IMR-90 (cell line): ENCODE data around the gene C1orf56. TPM values are rescaled to one million over a fixed set of nuclear protein-coding genes. Genes with fewer than 3 reads are reported as not detected.
A peak's percentile ranks its signal among the peaks of the same experiment; 100 is the strongest.

Experiments
- ATAC-seq: fragments of 200-7000 bp; cut with Tn5 transposase; 2 replicates; pipeline ENCODE4 v1.9.1; 2020; ENCODE audit warnings: low read depth, mild to moderate bottlenecking, moderate library complexity
- BruUV-seq: library from RNA; stranded (reverse); fragments of 400-500 nt; replicated peaks from 2 replicates; lab custom pipeline; 2021; lab: Mats Ljungman, UMichigan
- CTCF ChIA-PET: fragments of 300-600 bp; formaldehyde crosslinking; extraction: SDS; loops from one replicate; lab custom pipeline; 2021; ENCODE audit warnings: antibody characterized with exemption; lab: Yijun Ruan, JAX
- POLR2A ChIA-PET: fragments of 300-600 bp; sonication (Branson Sonifier 250); formaldehyde crosslinking; loops from one replicate; lab custom pipeline; 2022; ENCODE audit warnings: antibody characterized with exemption; ENCODE audit not compliant: unreplicated experiment; lab: Charles Lee
- DNase-seq: peaks from one replicate; pipeline ENCODE4 v3.0.0; 2013
- H2AFZ ChIP-seq: replicated peaks from 2 replicates; pipeline ENCODE3; 2013; ENCODE audit warnings: low read length, mild to moderate bottlenecking; ENCODE audit not compliant: poor library complexity
- H2AK5ac ChIP-seq: 2 replicates; pipeline ENCODE4 v1.6.1; 2013; ENCODE audit warnings: low read depth, low read length, inconsistent platforms
- H2AK9ac ChIP-seq: replicated peaks from 2 replicates; pipeline ENCODE3; 2013; ENCODE audit warnings: mild to moderate bottlenecking, low read depth, low read length, moderate library complexity; ENCODE audit not compliant: poor library complexity
- H2BK120ac ChIP-seq: 2 replicates; pipeline ENCODE4 v1.6.1; 2013; ENCODE audit warnings: low read depth, low read length, inconsistent platforms
- H2BK15ac ChIP-seq: 3 replicates; pipeline ENCODE4 v1.6.1; 2013; ENCODE audit warnings: low read depth, low read length, inconsistent platforms
- H2BK20ac ChIP-seq: 2 replicates; pipeline ENCODE4 v1.6.1; 2013; ENCODE audit warnings: low read depth, mild to moderate bottlenecking, inconsistent platforms, low read length, moderate library complexity
- H2BK5ac ChIP-seq: 2 replicates; pipeline ENCODE4 v1.6.1; 2013; ENCODE audit warnings: mild to moderate bottlenecking, low read depth, low read length, inconsistent platforms; ENCODE audit not compliant: poor library complexity, severe bottlenecking
- H3K14ac ChIP-seq: replicated peaks from 2 replicates; pipeline ENCODE4 v1.6.1; 2013; ENCODE audit warnings: low read depth, low read length, inconsistent platforms
- H3K18ac ChIP-seq: 2 replicates; pipeline ENCODE4 v1.6.1; 2013; ENCODE audit warnings: low read depth, low read length, control low read depth
- H3K23ac ChIP-seq: 2 replicates; pipeline ENCODE4 v1.6.1; 2013; ENCODE audit warnings: low read depth, low read length, inconsistent platforms
- H3K27ac ChIP-seq: 2 replicates; pipeline ENCODE4 v1.5.1; 2013; ENCODE audit warnings: mild to moderate bottlenecking, control low read depth, low read length; ENCODE audit not compliant: insufficient read depth
- H3K27me3 ChIP-seq: 2 replicates; pipeline ENCODE4 v1.6.1; 2013; ENCODE audit warnings: low read length; ENCODE audit not compliant: control insufficient read depth, insufficient read depth
- H3K36me3 ChIP-seq: 2 replicates; pipeline ENCODE4 v1.6.1; 2013; ENCODE audit warnings: low read length, mixed read lengths; ENCODE audit not compliant: control insufficient read depth, insufficient read depth
- H3K4ac ChIP-seq: 2 replicates; pipeline ENCODE4 v1.6.1; 2013; ENCODE audit warnings: low read depth, low read length, inconsistent platforms
- H3K4me1 ChIP-seq: 2 replicates; pipeline ENCODE4 v1.6.1; 2013; ENCODE audit warnings: low read length, mixed read lengths; ENCODE audit not compliant: control insufficient read depth, insufficient read depth
- H3K4me2 ChIP-seq: 2 replicates; pipeline ENCODE4 v1.6.1; 2013; ENCODE audit warnings: low read depth, mild to moderate bottlenecking, control low read depth, low read length, moderate library complexity
- H3K4me3 ChIP-seq: 2 replicates; pipeline ENCODE4 v1.5.1; 2013; ENCODE audit warnings: low read depth, mild to moderate bottlenecking, control low read depth, low read length, moderate library complexity; ENCODE audit not compliant: insufficient read depth
- H3K56ac ChIP-seq: 2 replicates; pipeline ENCODE4 v1.6.1; 2013; ENCODE audit warnings: low read length, inconsistent platforms; ENCODE audit not compliant: insufficient read depth; ENCODE audit errors: extremely low read depth
- H3K79me1 ChIP-seq, 2 experiments: 2 replicates each; pipeline ENCODE4 v1.6.1; 2013; ENCODE audit warnings: low read length in 2 of 2, inconsistent platforms in 1 of 2, low read depth in 1 of 2
- H3K9ac ChIP-seq: 2 replicates; pipeline ENCODE4 v1.6.1; 2013; ENCODE audit warnings: low read depth, low read length, control low read depth
- H3K9me1 ChIP-seq: 2 replicates; pipeline ENCODE4 v1.6.1; 2013; ENCODE audit warnings: low read length, inconsistent platforms; ENCODE audit not compliant: insufficient read depth
- H3K9me3 ChIP-seq: 2 replicates; pipeline ENCODE4 v1.6.1; 2013; ENCODE audit warnings: low read length; ENCODE audit not compliant: control insufficient read depth, insufficient read depth
- H4K20me1 ChIP-seq: 2 replicates; pipeline ENCODE4 v1.6.1; 2013; ENCODE audit warnings: low read length, inconsistent platforms; ENCODE audit not compliant: insufficient read depth
- H4K5ac ChIP-seq: 2 replicates; pipeline ENCODE4 v1.6.1; 2013; ENCODE audit warnings: mild to moderate bottlenecking, low read depth, low read length, control low read depth
- H4K8ac ChIP-seq, 2 experiments: 2 replicates each; pipeline ENCODE4 v1.6.1; 2013; ENCODE audit warnings: low read depth in 2 of 2, low read length in 2 of 2, control low read depth in 1 of 2, inconsistent platforms in 1 of 2
- H4K91ac ChIP-seq: 2 replicates; pipeline ENCODE4 v1.6.1; 2013; ENCODE audit warnings: low read depth, low read length, inconsistent platforms; ENCODE audit not compliant: insufficient read depth
- BHLHE40 ChIP-seq: fragments of 150-350 bp; IDR thresholded peaks from 2 replicates; pipeline ENCODE4 v1.6.1; 2016; ENCODE audit warnings: mild to moderate bottlenecking, low read depth, low read length
- CEBPB ChIP-seq: IDR thresholded peaks from 2 replicates; pipeline ENCODE4 v1.6.1; 2012; ENCODE audit warnings: low read depth, low read length, improper control_type of control experiment
- CHD1 ChIP-seq: IDR thresholded peaks from 2 replicates; pipeline ENCODE4 v1.6.1; 2012; ENCODE audit warnings: low read depth, low read length, improper control_type of control experiment
- CTCF ChIP-seq: conservative IDR thresholded peaks from 2 replicates; pipeline ENCODE4 v1.5.1; 2012; ENCODE audit warnings: mild to moderate bottlenecking, low read depth, low read length, improper control_type of control experiment
- ELK1 ChIP-seq: fragments of 150-350 bp; IDR thresholded peaks from 2 replicates; pipeline ENCODE4 v1.6.1; 2016; ENCODE audit warnings: low read depth, mild to moderate bottlenecking, low read length, moderate library complexity, borderline replicate concordance
- FOS ChIP-seq: fragments of 150-350 bp; IDR thresholded peaks from 2 replicates; pipeline ENCODE4 v1.6.1; 2016; ENCODE audit warnings: low read depth, low read length
- MAFK ChIP-seq: IDR thresholded peaks from 2 replicates; pipeline ENCODE4 v1.6.1; 2012; ENCODE audit warnings: low read depth, low read length, improper control_type of control experiment
- MAZ ChIP-seq: IDR thresholded peaks from 2 replicates; pipeline ENCODE4 v1.6.1; 2012; ENCODE audit warnings: low read depth, mild to moderate bottlenecking, low read length, improper control_type of control experiment, moderate library complexity, borderline replicate concordance
- MXI1 ChIP-seq: IDR thresholded peaks from 2 replicates; pipeline ENCODE4 v1.6.1; 2012; ENCODE audit warnings: low read depth, mild to moderate bottlenecking, low read length, moderate library complexity, borderline replicate concordance
- NFE2L2 ChIP-seq: fragments of 150-350 bp; IDR thresholded peaks from 2 replicates; pipeline ENCODE4 v1.6.1; 2016; ENCODE audit warnings: low read depth, mild to moderate bottlenecking, low read length
- POLR2A ChIP-seq: IDR thresholded peaks from 2 replicates; pipeline ENCODE4 v1.6.1; 2012; ENCODE audit warnings: mild to moderate bottlenecking, low read depth, low read length
- RAD21 ChIP-seq: IDR thresholded peaks from 2 replicates; pipeline ENCODE4 v1.6.1; 2012; ENCODE audit warnings: low read length, improper control_type of control experiment
- RCOR1 ChIP-seq: IDR thresholded peaks from 2 replicates; pipeline ENCODE4 v1.6.1; 2012; ENCODE audit warnings: mild to moderate bottlenecking, low read length, improper control_type of control experiment; ENCODE audit not compliant: insufficient replicate concordance
- RFX5 ChIP-seq: IDR thresholded peaks from 2 replicates; pipeline ENCODE4 v1.8.0; 2012; ENCODE audit warnings: low read depth, mild to moderate bottlenecking, low read length, moderate library complexity
- SMC3 ChIP-seq: fragments of 150-350 bp; IDR thresholded peaks from 2 replicates; pipeline ENCODE4 v1.6.1; 2016; ENCODE audit warnings: low read depth, mild to moderate bottlenecking, antibody characterized with exemption, low read length, moderate library complexity
- USF2 ChIP-seq: fragments of 150-350 bp; IDR thresholded peaks from 2 replicates; pipeline ENCODE4 v1.6.1; 2017; ENCODE audit warnings: mild to moderate bottlenecking, antibody characterized with exemption, low read length, low read depth
- WGBS, 2 experiments: methylation state at CpG; one replicate each; pipeline versions ENCODE4 v1.1.5 to v1.1.7; 2013; ENCODE audit warnings: missing lambda C conversion rate in 2 of 2; ENCODE audit not compliant: insufficient read length in 1 of 2; ENCODE audit errors: extremely low coverage in 2 of 2; 5-methylcytosine and 5-hydroxymethylcytosine counted together
- dilution Hi-C: fragments of 300-500 bp; cut with HindIII; formaldehyde crosslinking; loops from one replicate; pipeline ENCODE4 v1.14.3; 2018; ENCODE audit warnings: low sequenced_read_pairs; ENCODE audit not compliant: unreplicated experiment
- in situ Hi-C: fragments of 300-500 bp; cut with MboI; formaldehyde crosslinking; loops from 3 replicates; pipeline ENCODE4 v1.14.3; 2019; ENCODE audit warnings: low sequenced_read_pairs, inconsistent platforms, mixed read lengths
- intact Hi-C: fragments of 100-400 bp; cut with micrococcal nuclease; formaldehyde crosslinking; loops from 2 replicates; pipeline ENCODE4 v1.10.0; 2022
- polyA plus RNA-seq, 3 experiments: library from polyadenylated mRNA; depleted of rRNA; stranded (reverse); fragments of >200 nt; gene quantifications; 2 replicates each; pipeline ENCODE4 v1.2.3, GENCODE V29; 2012; ENCODE audit warnings: low replicate concordance in 1 of 3
- total RNA-seq: library from RNA; depleted of rRNA; stranded (reverse); fragments of >200 nt; gene quantifications from 2 replicates; pipeline ENCODE4 v1.2.3, GENCODE V29; 2012

Gene C1orf56
- total and polyA plus RNA-seq, 2 of the 4 experiments (the other 2 are of a cell fraction): 0.54 to 1.2 TPM

- Histone ChIP-seq H2BK5ac (no peak within 1 kb of the TSS), H3K9ac (no peak within 1 kb of the TSS), H2BK15ac (no peak within 1 kb of the TSS), H3K23ac (no peak within 1 kb of the TSS), H4K8ac (no peak within 1 kb of the TSS), H3K4me2 (no peak within 1 kb of the TSS), H4K91ac (no peak within 1 kb of the TSS), H2BK120ac (no peak within 1 kb of the TSS), H3K18ac (no peak within 1 kb of the TSS), H4K20me1 (no peaks in the 10 kb centered on the region), H3K14ac (no peak within 1 kb of the TSS), H2AK5ac (no peak within 1 kb of the TSS), H4K5ac (no peak within 1 kb of the TSS), H3K4ac (no peak within 1 kb of the TSS), H2AK9ac (peak within 1 kb of the TSS; percentile 76), H2BK20ac (no peak within 1 kb of the TSS), H3K9me3 (no peaks in the 10 kb centered on the region), H3K9me1 (no peaks in the 10 kb centered on the region), H3K4me1 (no peaks in the 10 kb centered on the region), H3K36me3 (peaks cover 16% of the 10 kb centered on the region), H3K27me3 (no peaks in the 10 kb centered on the region), H3K4me3 (no peak within 1 kb of the TSS), H3K27ac (no peak within 1 kb of the TSS), H3K56ac (no peak within 1 kb of the TSS), H2AFZ (no peak within 1 kb of the TSS), H3K79me1 (no peaks in the 10 kb centered on the region)
- ATAC-seq: no peak
- CTCF ChIA-PET: interaction anchor here (0.6 kb wide), 1 partner anchor 12 kb away, joined by 3 read pairs; no protein-coding TSS in a partner anchor
- BruUV-seq: no TSS peak
- no peak for DNase-seq
- TF ChIP-seq FOS (no peak), SMC3 (no peak), RAD21 (no peak), BHLHE40 (no peak), MXI1 (no peak), RFX5 (no peak), USF2 (no peak), CEBPB (no peak), CHD1 (no peak), RCOR1 (no peak), CTCF (no peak), MAFK (no peak), ELK1 (no peak), NFE2L2 (no peak), MAZ (no peak), POLR2A (no peak)
- POLR2A ChIA-PET: no interaction called here
- dilution Hi-C loops: no loop called here
- WGBS, 2 experiments: no CpG with 5 or more reads among the region's 2 CpGs
- intact Hi-C loops: no loop called here
- in situ Hi-C loops: loop anchor here (10.0 kb wide), 1 partner anchor 62 kb away; the partner anchor contains the start of gene CERS2
Observed at GRCh38 chr1:151036356-151036755, 11.2 kb upstream of the C1orf56 start, which contains the start of gene BNIPL. Gene BNIPL, plus strand, starts transcription at chr1:151036586. Its CDS starts 140 bp downstream, at chr1:151036726.
